Chondrocyte (in vitro differentiated cells): Measurements from ENCODE around the gene CHST6. TPM values are rescaled to one million over a fixed set of nuclear protein-coding genes. Genes with fewer than 3 reads are reported as not detected.

Experiments used
- DNase-seq: peaks from one replicate; pipeline ENCODE4 v3.0.0; 2021; ENCODE audit warnings: mixed read lengths, low spot score
- H3K27ac Mint-ChIP-seq: one replicate; pipeline ENCODE4 v1.8.0; 2021; ENCODE audit warnings: mild to moderate bottlenecking, moderate library complexity, mixed read lengths; ENCODE audit not compliant: unreplicated experiment
- H3K27me3 Mint-ChIP-seq: 2 replicates; pipeline ENCODE4 v1.8.0; 2021; ENCODE audit warnings: low read depth, mixed read lengths
- H3K36me3 Mint-ChIP-seq: 2 replicates; pipeline ENCODE4 v1.8.0; 2021; ENCODE audit warnings: low read depth, mixed read lengths
- H3K4me1 Mint-ChIP-seq: 2 replicates; pipeline ENCODE4 v1.8.0; 2021; ENCODE audit warnings: low read depth, mild to moderate bottlenecking, mixed read lengths
- H3K4me3 Mint-ChIP-seq: one replicate; pipeline ENCODE4 v1.8.0; 2021; ENCODE audit warnings: mild to moderate bottlenecking, moderate library complexity, mixed read lengths; ENCODE audit not compliant: unreplicated experiment
- H3K9me3 Mint-ChIP-seq: 2 replicates; pipeline ENCODE4 v1.8.0; 2021; ENCODE audit warnings: low read depth, mixed read lengths
- CTCF ChIP-seq: fragments of 200-600 bp; sonication (generic); IDR thresholded peaks from 2 replicates; pipeline ENCODE4 v1.5.0; 2021; ENCODE audit warnings: antibody characterized with exemption, mild to moderate bottlenecking, moderate library complexity
- total RNA-seq: library from RNA; stranded (reverse); gene quantifications from 3 replicates; pipeline ENCODE4 v1.2.1, GENCODE V29; 2021

CHST6 gene
- total RNA-seq, 1 donor from 2014 or later, result 7.1 TPM

GRCh38 chr16:75488322-75488721, 6.9 kb downstream of the CHST6 start:
- no peak overlapping the region for H3K27ac Mint-ChIP-seq
- H3K4me1 Mint-ChIP-seq, result peaks cover 4% of the 10 kb centered on the region
- DNase-seq, result no peak
- no peaks in the 10 kb centered on the region for H3K36me3 Mint-ChIP-seq
- no peaks in the 10 kb centered on the region for H3K9me3 Mint-ChIP-seq
- no peak for TF ChIP-seq CTCF
- no peak overlapping the region for H3K4me3 Mint-ChIP-seq
- no peaks in the 10 kb centered on the region for H3K27me3 Mint-ChIP-seq

- Mint-ChIP-seq H3K27me3 (no peaks in the 10 kb centered on the region), H3K36me3 (no peaks in the 10 kb centered on the region), H3K4me3 (no peak overlapping the region), H3K9me3 (no peaks in the 10 kb centered on the region), H3K4me1 (peaks cover under 1% of the 10 kb centered on the region), H3K27ac (no peak overlapping the region)
- DNase-seq, result no peak
- no peak for TF ChIP-seq CTCF
Observed at GRCh38 chr16:75486676-75487313, 8.4 kb downstream of the CHST6 start.

- no peaks in the 10 kb centered on the region for H3K4me1 Mint-ChIP-seq
- no peak overlapping the region for H3K27ac Mint-ChIP-seq
- H3K36me3 Mint-ChIP-seq, result no peaks in the 10 kb centered on the region
- no peaks in the 10 kb centered on the region for H3K9me3 Mint-ChIP-seq
- no peak for DNase-seq
- H3K27me3 Mint-ChIP-seq, result no peaks in the 10 kb centered on the region
- no peak overlapping the region for H3K4me3 Mint-ChIP-seq
- TF ChIP-seq CTCF, result no peak
Observed at GRCh38 chr16:75486014-75486675, 9.1 kb downstream of the CHST6 start.

GRCh38 chr16:75485230-75486013, 9.8 kb downstream of the CHST6 start:
- Mint-ChIP-seq H3K27ac (no peak overlapping the region), H3K36me3 (no peaks in the 10 kb centered on the region), H3K4me1 (no peaks in the 10 kb centered on the region), H3K4me3 (no peak overlapping the region), H3K27me3 (no peaks in the 10 kb centered on the region), H3K9me3 (no peaks in the 10 kb centered on the region)
- no peak for DNase-seq
- no peak for TF ChIP-seq CTCF

- no peak for DNase-seq
- no peak overlapping the region for H3K27ac Mint-ChIP-seq
- no peak for TF ChIP-seq CTCF
- H3K9me3 Mint-ChIP-seq, result no peaks in the 10 kb centered on the region
- H3K4me1 Mint-ChIP-seq, result no peaks in the 10 kb centered on the region
- H3K4me3 Mint-ChIP-seq, result no peak overlapping the region
- H3K36me3 Mint-ChIP-seq, result no peaks in the 10 kb centered on the region
- H3K27me3 Mint-ChIP-seq, result no peaks in the 10 kb centered on the region
Observed at GRCh38 chr16:75483222-75483621, 12.0 kb downstream of the CHST6 start.
